ENCODE measurements around the gene DHRSX.
"Not testable (repeated sequence)": the region's sequence is repeated elsewhere in the genome, so short reads cannot be mapped to it uniquely, and the experiment has no call there.

Gene DHRSX

DNA sequence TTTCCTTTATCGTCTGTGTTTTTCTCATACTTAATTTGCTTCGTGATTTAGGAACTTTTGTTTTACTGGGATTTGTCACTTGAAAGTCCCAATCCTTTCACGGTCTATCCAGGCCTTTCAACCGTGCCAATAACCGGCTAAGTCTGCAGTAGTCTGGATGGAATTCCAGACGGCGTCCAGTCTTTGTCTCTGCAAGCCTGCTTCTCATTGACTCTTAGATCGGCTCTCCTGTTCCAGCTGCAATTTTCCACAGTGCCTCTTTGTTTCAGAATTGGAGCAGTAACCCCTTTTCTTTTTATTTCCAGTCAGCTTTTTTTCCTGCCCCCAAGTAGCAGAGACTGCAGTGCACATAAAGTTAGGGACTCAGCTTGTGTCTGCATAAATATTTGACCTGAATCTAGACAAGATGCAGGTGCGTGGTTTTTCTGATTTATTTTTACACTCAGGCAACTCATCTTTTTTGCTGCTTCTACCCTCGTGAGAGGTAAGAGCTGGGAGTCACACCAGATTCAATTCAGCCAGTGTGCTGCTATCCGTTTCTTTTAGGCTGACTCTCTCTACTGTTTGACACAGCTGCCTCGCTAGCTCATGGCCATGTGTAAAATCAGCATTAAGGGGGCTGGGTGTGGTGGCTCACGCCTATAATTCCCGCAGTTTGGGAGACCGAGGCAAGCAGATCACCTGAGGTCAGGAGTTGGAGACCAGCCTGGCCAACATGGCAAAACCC, 37.4 kb upstream of the DHRSX start:
- Histone ChIP-seq H3K4me1 (ENCODE audit: control insufficient read depth in 1 of 2, insufficient read depth in 2 of 2, low read length in 2 of 2) (no peaks in the 10 kb centered on the region), H3K36me3 (ENCODE audit: control insufficient read depth in 1 of 2, insufficient read depth in 2 of 2, low read length in 2 of 2) (no peaks in the 10 kb centered on the region), H3K27me3 (ENCODE audit: low read depth, low read length) (no peaks in the 10 kb centered on the region), H3K27ac (ENCODE audit: low read length) (no peak overlapping the region), H3K9me3 (ENCODE audit: control insufficient read depth in 1 of 2, low read length in 2 of 2) (no peaks in the 10 kb centered on the region), H3K4me3 (ENCODE audit: low read depth in 1 of 2, low read length in 2 of 2) (peak overlapping the region in 1 of 2 donors; percentile 29)

- H3K27me3 ChIP-seq (ENCODE audit: low read depth, low read length): no peaks in the 10 kb centered on the region
- no peaks in the 10 kb centered on the region for H3K36me3 ChIP-seq (ENCODE audit: control insufficient read depth in 1 of 2, insufficient read depth in 2 of 2, low read length in 2 of 2)
- no peak overlapping the region for H3K27ac ChIP-seq (ENCODE audit: low read length)
- no peaks in the 10 kb centered on the region for H3K4me1 ChIP-seq (ENCODE audit: control insufficient read depth in 1 of 2, insufficient read depth in 2 of 2, low read length in 2 of 2)
- H3K9me3 ChIP-seq (ENCODE audit: control insufficient read depth in 1 of 2, low read length in 2 of 2): no peaks in the 10 kb centered on the region
- H3K4me3 ChIP-seq (ENCODE audit: low read depth in 1 of 2, low read length in 2 of 2): no peak overlapping the region
These were observed 36.2 kb upstream of the DHRSX start for GRCh38 chrX:2536974-2537373.

DNA sequence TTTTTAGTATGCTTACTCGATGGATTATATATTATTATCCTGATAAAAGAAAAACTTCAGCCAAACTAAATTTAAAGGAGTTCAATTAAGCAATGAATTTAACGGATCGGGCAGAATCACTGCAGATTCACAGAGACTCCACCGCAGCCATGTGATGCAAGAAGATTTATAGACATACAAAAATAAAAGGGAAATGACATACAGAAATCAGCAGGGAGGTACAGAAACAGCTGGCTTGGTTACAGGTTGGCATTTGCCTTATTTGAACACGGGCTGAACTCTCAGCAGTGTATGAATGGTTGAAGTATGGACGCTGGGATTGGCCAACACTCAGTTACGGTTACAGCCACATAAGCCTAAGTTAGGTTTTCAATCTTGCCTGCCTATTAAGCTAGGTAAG, 35.4 kb upstream of the DHRSX start:
- Histone ChIP-seq H3K4me3 (ENCODE audit: low read depth in 1 of 2, low read length in 2 of 2) (no peak overlapping the region), H3K9me3 (ENCODE audit: control insufficient read depth in 1 of 2, low read length in 2 of 2) (no peaks in the 10 kb centered on the region)

DNA sequence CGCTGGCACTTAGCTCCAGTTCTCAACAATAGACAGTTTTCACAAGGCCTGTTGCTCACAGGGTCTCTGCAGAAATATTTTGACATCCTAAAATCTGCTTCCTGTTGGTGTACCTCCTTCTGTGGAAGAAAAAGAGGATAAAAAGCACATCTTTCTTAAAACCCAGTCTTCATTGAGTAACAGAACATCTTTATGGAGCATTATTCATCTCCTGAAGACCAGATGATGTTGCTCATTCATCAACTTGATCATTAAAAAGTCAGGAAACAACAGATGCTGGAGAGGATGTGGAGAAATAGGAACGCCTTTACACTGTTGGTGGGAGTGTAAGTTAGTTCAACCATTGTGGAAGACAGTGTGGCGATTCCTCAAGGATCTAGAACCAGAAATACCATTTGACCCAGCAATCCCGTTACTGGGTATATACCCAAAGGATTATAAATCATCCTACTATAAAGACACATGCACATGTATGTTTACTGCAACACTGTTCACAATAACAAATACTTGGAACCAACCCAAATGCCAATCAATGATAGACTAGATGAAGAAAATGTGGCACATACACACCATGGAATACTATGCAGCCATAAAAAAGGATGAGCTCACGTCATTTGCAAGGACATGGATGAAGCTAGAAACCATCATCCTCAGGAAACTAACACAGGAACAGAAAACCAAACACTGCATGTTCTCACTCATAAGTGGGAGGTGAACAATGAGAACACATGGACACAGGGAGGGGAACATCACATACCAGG, 33.7 kb upstream of the DHRSX start:
- not testable (repeated sequence) for H3K9me3 ChIP-seq (ENCODE audit: control insufficient read depth in 1 of 2, low read length in 2 of 2); H3K4me1 ChIP-seq (ENCODE audit: control insufficient read depth in 1 of 2, insufficient read depth in 2 of 2, low read length in 2 of 2); H3K27ac ChIP-seq (ENCODE audit: low read length); H3K4me3 ChIP-seq (ENCODE audit: low read depth in 1 of 2, low read length in 2 of 2); H3K36me3 ChIP-seq (ENCODE audit: control insufficient read depth in 1 of 2, insufficient read depth in 2 of 2, low read length in 2 of 2); H3K27me3 ChIP-seq (ENCODE audit: low read depth, low read length)

More for the DNA sequence above, 35.4 kb upstream of the DHRSX start:
- Histone ChIP-seq H3K36me3 (ENCODE audit: control insufficient read depth in 1 of 2, insufficient read depth in 2 of 2, low read length in 2 of 2) (no peaks in the 10 kb centered on the region), H3K4me1 (ENCODE audit: control insufficient read depth in 1 of 2, insufficient read depth in 2 of 2, low read length in 2 of 2) (no peaks in the 10 kb centered on the region), H3K27me3 (ENCODE audit: low read depth, low read length) (no peaks in the 10 kb centered on the region), H3K27ac (ENCODE audit: low read length) (no peak overlapping the region)

DNA sequence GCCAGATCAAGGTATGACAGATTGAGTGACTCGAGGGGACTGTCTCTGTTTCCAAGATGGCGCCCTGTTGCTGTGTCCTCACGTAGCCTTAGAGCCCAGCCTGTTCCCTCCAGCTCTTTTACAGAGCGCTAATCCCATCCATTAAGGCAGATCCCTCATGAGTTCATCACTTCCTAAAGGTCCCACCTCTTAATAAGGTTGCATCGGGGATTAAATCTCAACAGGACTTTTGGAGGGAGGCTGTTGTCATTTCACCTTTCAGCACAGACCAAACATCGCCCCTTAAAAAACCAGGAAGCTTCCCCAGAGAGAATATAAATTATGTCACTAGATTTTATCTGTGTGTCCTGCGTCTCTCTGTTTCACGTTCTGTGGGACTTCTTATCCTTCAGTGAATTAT, 32.6 kb upstream of the DHRSX start:
- Histone ChIP-seq H3K4me3 (ENCODE audit: low read depth in 1 of 2, low read length in 2 of 2) (no peak overlapping the region), H3K36me3 (ENCODE audit: control insufficient read depth in 1 of 2, insufficient read depth in 2 of 2, low read length in 2 of 2) (no peaks in the 10 kb centered on the region), H3K27me3 (ENCODE audit: low read depth, low read length) (no peaks in the 10 kb centered on the region), H3K27ac (ENCODE audit: low read length) (no peak overlapping the region), H3K4me1 (ENCODE audit: control insufficient read depth in 1 of 2, insufficient read depth in 2 of 2, low read length in 2 of 2) (no peaks in the 10 kb centered on the region), H3K9me3 (ENCODE audit: control insufficient read depth in 1 of 2, low read length in 2 of 2) (no peaks in the 10 kb centered on the region)

DNA sequence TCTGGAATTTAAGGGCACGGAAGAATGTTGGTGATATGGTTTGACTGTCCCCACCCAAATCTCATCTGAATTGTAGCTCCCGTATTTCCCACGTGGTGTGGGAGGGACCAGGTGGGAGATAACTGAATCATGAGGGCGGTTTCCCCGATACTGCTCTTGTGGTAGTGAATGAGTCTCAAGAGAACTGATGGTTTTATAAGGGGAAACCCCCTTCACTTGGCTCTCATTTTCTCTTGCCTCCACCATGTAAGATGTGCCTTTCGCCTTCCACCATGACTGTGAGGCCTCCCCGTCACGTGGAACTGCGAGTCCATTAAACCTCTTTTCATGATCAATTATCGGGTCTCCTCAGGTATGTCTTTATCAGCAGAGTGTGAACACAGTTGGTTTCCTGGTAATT, 25.6 kb upstream of the DHRSX start:
- Histone ChIP-seq H3K4me1 (ENCODE audit: control insufficient read depth in 1 of 2, insufficient read depth in 2 of 2, low read length in 2 of 2) (no peaks in the 10 kb centered on the region), H3K27me3 (ENCODE audit: low read depth, low read length) (no peaks in the 10 kb centered on the region), H3K27ac (ENCODE audit: low read length) (no peak overlapping the region)

DNA sequence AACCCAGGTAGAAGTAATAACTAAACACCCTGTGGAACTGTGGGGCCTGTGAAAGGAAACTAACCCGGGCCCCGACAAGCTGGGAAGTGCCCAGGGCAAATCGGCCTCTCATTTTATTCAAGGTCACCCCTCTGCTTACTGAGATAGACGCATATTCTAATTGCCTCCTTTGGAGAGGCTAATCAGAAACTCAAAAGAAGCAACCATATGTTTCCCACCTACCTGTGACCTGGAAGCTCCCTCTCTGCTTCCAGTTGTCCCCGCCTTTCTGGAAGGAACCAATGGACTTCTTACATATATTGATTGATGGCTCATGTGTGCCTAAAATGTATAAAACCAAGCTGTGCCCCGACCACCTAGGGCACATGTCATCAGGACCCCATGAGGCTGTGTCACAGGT, 23.1 kb upstream of the DHRSX start:
- Histone ChIP-seq H3K4me1 (ENCODE audit: control insufficient read depth in 1 of 2, insufficient read depth in 2 of 2, low read length in 2 of 2) (no peaks in the 10 kb centered on the region), H3K36me3 (ENCODE audit: control insufficient read depth in 1 of 2, insufficient read depth in 2 of 2, low read length in 2 of 2) (no peaks in the 10 kb centered on the region), H3K4me3 (ENCODE audit: low read depth in 1 of 2, low read length in 2 of 2) (no peak overlapping the region), H3K9me3 (ENCODE audit: control insufficient read depth in 1 of 2, low read length in 2 of 2) (no peaks in the 10 kb centered on the region), H3K27ac (ENCODE audit: low read length) (no peak overlapping the region), H3K27me3 (ENCODE audit: low read depth, low read length) (no peaks in the 10 kb centered on the region)

More for the DNA sequence above, 25.6 kb upstream of the DHRSX start:
- no peak overlapping the region for H3K4me3 ChIP-seq (ENCODE audit: low read depth in 1 of 2, low read length in 2 of 2)
- no peaks in the 10 kb centered on the region for H3K9me3 ChIP-seq (ENCODE audit: control insufficient read depth in 1 of 2, low read length in 2 of 2)
- H3K36me3 ChIP-seq (ENCODE audit: control insufficient read depth in 1 of 2, insufficient read depth in 2 of 2, low read length in 2 of 2): no peaks in the 10 kb centered on the region

GRCh38 chrX:2521927-2522386, 21.2 kb upstream of the DHRSX start:
- no peaks in the 10 kb centered on the region for H3K4me1 ChIP-seq (ENCODE audit: control insufficient read depth in 1 of 2, insufficient read depth in 2 of 2, low read length in 2 of 2)
- H3K9me3 ChIP-seq (ENCODE audit: control insufficient read depth in 1 of 2, low read length in 2 of 2): no peaks in the 10 kb centered on the region
- H3K27me3 ChIP-seq (ENCODE audit: low read depth, low read length): no peaks in the 10 kb centered on the region
- H3K4me3 ChIP-seq (ENCODE audit: low read depth in 1 of 2, low read length in 2 of 2): no peak overlapping the region
- no peaks in the 10 kb centered on the region for H3K36me3 ChIP-seq (ENCODE audit: control insufficient read depth in 1 of 2, insufficient read depth in 2 of 2, low read length in 2 of 2)
- no peak overlapping the region for H3K27ac ChIP-seq (ENCODE audit: low read length)

GRCh38 chrX:2521092-2521926, 20.5 kb upstream of the DHRSX start:
- Histone ChIP-seq H3K4me1 (ENCODE audit: control insufficient read depth in 1 of 2, insufficient read depth in 2 of 2, low read length in 2 of 2) (no peaks in the 10 kb centered on the region), H3K4me3 (ENCODE audit: low read depth in 1 of 2, low read length in 2 of 2) (no peak overlapping the region), H3K27me3 (ENCODE audit: low read depth, low read length) (no peaks in the 10 kb centered on the region), H3K36me3 (ENCODE audit: control insufficient read depth in 1 of 2, insufficient read depth in 2 of 2, low read length in 2 of 2) (no peaks in the 10 kb centered on the region), H3K27ac (ENCODE audit: low read length) (no peak overlapping the region), H3K9me3 (ENCODE audit: control insufficient read depth in 1 of 2, low read length in 2 of 2) (no peaks in the 10 kb centered on the region)

DNA sequence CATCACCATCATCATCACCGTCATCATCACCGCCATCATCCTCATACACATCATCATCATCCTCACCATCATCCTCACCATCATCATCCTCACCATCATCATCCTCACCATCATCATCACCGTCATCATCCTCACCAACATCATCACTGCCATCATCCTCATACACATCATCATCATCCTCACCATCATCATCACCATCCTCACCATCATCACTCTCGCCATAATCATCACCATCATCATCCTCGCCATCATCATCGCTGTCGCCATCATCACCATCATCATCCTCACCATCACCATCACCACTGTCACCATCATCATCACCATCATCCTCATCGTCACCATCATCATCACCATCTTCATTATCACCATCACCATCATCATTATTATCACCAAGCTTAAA, 19.8 kb upstream of the DHRSX start:
- no peaks in the 10 kb centered on the region for H3K27me3 ChIP-seq (ENCODE audit: low read depth, low read length)
- no peaks in the 10 kb centered on the region for H3K4me1 ChIP-seq (ENCODE audit: control insufficient read depth in 1 of 2, insufficient read depth in 2 of 2, low read length in 2 of 2)
- H3K36me3 ChIP-seq (ENCODE audit: control insufficient read depth in 1 of 2, insufficient read depth in 2 of 2, low read length in 2 of 2): no peaks in the 10 kb centered on the region
- no peaks in the 10 kb centered on the region for H3K9me3 ChIP-seq (ENCODE audit: control insufficient read depth in 1 of 2, low read length in 2 of 2)
- no peak overlapping the region for H3K27ac ChIP-seq (ENCODE audit: low read length)
- no peak overlapping the region for H3K4me3 ChIP-seq (ENCODE audit: low read depth in 1 of 2, low read length in 2 of 2)

GRCh38 chrX:2519638-2520037, 18.9 kb upstream of the DHRSX start:
- not testable (repeated sequence) for H3K36me3 ChIP-seq (ENCODE audit: control insufficient read depth in 1 of 2, insufficient read depth in 2 of 2, low read length in 2 of 2); H3K4me1 ChIP-seq (ENCODE audit: control insufficient read depth in 1 of 2, insufficient read depth in 2 of 2, low read length in 2 of 2); H3K27me3 ChIP-seq (ENCODE audit: low read depth, low read length); H3K9me3 ChIP-seq (ENCODE audit: control insufficient read depth in 1 of 2, low read length in 2 of 2); H3K27ac ChIP-seq (ENCODE audit: low read length); H3K4me3 ChIP-seq (ENCODE audit: low read depth in 1 of 2, low read length in 2 of 2)
